Lower leg skin (tissue), 3 donors: ENCODE results near the gene RAB3IP.

Experiments used
- CTCF ChIP-seq, 3 donors: fragments of 450-650 bp; IDR thresholded peaks; one replicate each; pipeline ENCODE4 v1.5.1; 2016; ENCODE audit warnings: antibody characterized with exemption in 3 of 3, mild to moderate bottlenecking in 3 of 3, moderate library complexity in 2 of 3
- POLR2A ChIP-seq, 2 donors: fragments of 450-650 bp; IDR thresholded peaks; one replicate each; pipeline ENCODE4 v1.6.1; 2016 to 2017; ENCODE audit warnings: antibody characterized with exemption in 2 of 2, mild to moderate bottlenecking in 1 of 2, moderate library complexity in 1 of 2

GRCh38 chr12:69689638-69690037, 49.0 kb upstream of the RAB3IP start:
- no peak for TF ChIP-seq CTCF (IDR thresholded peaks at IDR 0.05)
- TF ChIP-seq POLR2A (IDR thresholded peaks at IDR 0.05) = no peak
